ENCODE data around the gene TGFBR3. TPM values are rescaled to one million over a fixed set of nuclear protein-coding genes. Genes with fewer than 3 reads are reported as not detected.

TGFBR3 gene
- total RNA-seq, 1 experiment from 2014 or later: 4.2 TPM

GRCh38 chr1:91836331-91837040 is 49.5 kb downstream of the TGFBR3 start:
- no peak for ATAC-seq
- Mint-ChIP-seq H3K9me3 (no peaks in the 10 kb centered on the region), H3K27me3 (ENCODE audit: low read depth) (no peaks in the 10 kb centered on the region), H3K4me1 (no peaks in the 10 kb centered on the region), H3K27ac (no peak overlapping the region), H3K36me3 (no peaks in the 10 kb centered on the region), H3K4me3 (no peak overlapping the region)
- ChIA-PET CTCF (no interaction called here), POLR2A (interaction anchor here (0.6 kb wide), 1 partner anchor 43 kb away, joined by 3 read pairs; no protein-coding TSS in a partner anchor)
- DNase-seq (ENCODE audit: low spot score): no peak
- TF ChIP-seq ATF1 (CRISPR knock-in tag; IDR thresholded peaks at IDR 0.05) (no peak), ELF4 (CRISPR knock-in tag; IDR thresholded peaks at IDR 0.05; ENCODE audit: low read depth) (no peak), JAZF1 (CRISPR knock-in tag; IDR thresholded peaks at IDR 0.05) (no peak), ARID4B (CRISPR knock-in tag; IDR thresholded peaks at IDR 0.05; ENCODE audit: borderline replicate concordance) (no peak), ZSCAN18 (CRISPR knock-in tag; IDR thresholded peaks at IDR 0.05) (no peak), ZNF138 (CRISPR knock-in tag; conservative IDR thresholded peaks at IDR 0.05) (no peak), JUN (CRISPR knock-in tag; IDR thresholded peaks at IDR 0.05) (no peak), NFE2L1 (CRISPR knock-in tag; IDR thresholded peaks at IDR 0.05) (no peak), GTF2I (CRISPR knock-in tag; conservative IDR thresholded peaks at IDR 0.05) (no peak), FOXJ3 (CRISPR knock-in tag; IDR thresholded peaks at IDR 0.05; ENCODE audit: borderline replicate concordance) (no peak), TEAD1 (CRISPR knock-in tag; IDR thresholded peaks at IDR 0.05) (no peak), SOX15 (CRISPR knock-in tag; IDR thresholded peaks at IDR 0.05) (no peak)
- TF ChIP-seq, protein P1, sequence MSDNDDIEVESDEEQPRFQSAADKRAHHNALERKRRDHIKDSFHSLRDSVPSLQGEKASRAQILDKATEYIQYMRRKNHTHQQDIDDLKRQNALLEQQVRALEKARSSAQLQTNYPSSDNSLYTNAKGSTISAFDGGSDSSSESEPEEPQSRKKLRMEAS (CRISPR knock-in tag; IDR thresholded peaks at IDR 0.05): no peak
- TF ChIP-seq, protein P2, sequence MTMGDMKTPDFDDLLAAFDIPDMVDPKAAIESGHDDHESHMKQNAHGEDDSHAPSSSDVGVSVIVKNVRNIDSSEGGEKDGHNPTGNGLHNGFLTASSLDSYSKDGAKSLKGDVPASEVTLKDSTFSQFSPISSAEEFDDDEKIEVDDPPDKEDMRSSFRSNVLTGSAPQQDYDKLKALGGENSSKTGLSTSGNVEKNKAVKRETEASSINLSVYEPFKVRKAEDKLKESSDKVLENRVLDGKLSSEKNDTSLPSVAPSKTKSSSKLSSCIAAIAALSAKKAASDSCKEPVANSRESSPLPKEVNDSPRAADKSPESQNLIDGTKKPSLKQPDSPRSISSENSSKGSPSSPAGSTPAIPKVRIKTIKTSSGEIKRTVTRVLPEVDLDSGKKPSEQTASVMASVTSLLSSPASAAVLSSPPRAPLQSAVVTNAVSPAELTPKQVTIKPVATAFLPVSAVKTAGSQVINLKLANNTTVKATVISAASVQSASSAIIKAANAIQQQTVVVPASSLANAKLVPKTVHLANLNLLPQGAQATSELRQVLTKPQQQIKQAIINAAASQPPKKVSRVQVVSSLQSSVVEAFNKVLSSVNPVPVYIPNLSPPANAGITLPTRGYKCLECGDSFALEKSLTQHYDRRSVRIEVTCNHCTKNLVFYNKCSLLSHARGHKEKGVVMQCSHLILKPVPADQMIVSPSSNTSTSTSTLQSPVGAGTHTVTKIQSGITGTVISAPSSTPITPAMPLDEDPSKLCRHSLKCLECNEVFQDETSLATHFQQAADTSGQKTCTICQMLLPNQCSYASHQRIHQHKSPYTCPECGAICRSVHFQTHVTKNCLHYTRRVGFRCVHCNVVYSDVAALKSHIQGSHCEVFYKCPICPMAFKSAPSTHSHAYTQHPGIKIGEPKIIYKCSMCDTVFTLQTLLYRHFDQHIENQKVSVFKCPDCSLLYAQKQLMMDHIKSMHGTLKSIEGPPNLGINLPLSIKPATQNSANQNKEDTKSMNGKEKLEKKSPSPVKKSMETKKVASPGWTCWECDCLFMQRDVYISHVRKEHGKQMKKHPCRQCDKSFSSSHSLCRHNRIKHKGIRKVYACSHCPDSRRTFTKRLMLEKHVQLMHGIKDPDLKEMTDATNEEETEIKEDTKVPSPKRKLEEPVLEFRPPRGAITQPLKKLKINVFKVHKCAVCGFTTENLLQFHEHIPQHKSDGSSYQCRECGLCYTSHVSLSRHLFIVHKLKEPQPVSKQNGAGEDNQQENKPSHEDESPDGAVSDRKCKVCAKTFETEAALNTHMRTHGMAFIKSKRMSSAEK (CRISPR knock-in tag; IDR thresholded peaks at IDR 0.05; ENCODE audit: borderline replicate concordance): no peak
- TF ChIP-seq, protein P3, sequence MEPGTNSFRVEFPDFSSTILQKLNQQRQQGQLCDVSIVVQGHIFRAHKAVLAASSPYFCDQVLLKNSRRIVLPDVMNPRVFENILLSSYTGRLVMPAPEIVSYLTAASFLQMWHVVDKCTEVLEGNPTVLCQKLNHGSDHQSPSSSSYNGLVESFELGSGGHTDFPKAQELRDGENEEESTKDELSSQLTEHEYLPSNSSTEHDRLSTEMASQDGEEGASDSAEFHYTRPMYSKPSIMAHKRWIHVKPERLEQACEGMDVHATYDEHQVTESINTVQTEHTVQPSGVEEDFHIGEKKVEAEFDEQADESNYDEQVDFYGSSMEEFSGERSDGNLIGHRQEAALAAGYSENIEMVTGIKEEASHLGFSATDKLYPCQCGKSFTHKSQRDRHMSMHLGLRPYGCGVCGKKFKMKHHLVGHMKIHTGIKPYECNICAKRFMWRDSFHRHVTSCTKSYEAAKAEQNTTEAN (CRISPR knock-in tag; IDR thresholded peaks at IDR 0.05): no peak
- TF ChIP-seq, protein P4, sequence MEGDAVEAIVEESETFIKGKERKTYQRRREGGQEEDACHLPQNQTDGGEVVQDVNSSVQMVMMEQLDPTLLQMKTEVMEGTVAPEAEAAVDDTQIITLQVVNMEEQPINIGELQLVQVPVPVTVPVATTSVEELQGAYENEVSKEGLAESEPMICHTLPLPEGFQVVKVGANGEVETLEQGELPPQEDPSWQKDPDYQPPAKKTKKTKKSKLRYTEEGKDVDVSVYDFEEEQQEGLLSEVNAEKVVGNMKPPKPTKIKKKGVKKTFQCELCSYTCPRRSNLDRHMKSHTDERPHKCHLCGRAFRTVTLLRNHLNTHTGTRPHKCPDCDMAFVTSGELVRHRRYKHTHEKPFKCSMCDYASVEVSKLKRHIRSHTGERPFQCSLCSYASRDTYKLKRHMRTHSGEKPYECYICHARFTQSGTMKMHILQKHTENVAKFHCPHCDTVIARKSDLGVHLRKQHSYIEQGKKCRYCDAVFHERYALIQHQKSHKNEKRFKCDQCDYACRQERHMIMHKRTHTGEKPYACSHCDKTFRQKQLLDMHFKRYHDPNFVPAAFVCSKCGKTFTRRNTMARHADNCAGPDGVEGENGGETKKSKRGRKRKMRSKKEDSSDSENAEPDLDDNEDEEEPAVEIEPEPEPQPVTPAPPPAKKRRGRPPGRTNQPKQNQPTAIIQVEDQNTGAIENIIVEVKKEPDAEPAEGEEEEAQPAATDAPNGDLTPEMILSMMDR (IDR thresholded peaks at IDR 0.05): no peak
